COLO668 (cell line): Measurements from ENCODE around the gene ESF1.
"Not testable (repeated sequence)": the region's sequence is repeated elsewhere in the genome, so short reads cannot be mapped to it uniquely, and the experiment has no call there.

ENCODE experiments used
- DNase-seq: peaks from one replicate; lab custom pipeline; 2025; ENCODE audit not compliant: unreplicated experiment; lab: John Stamatoyannopoulos, UW

The ESF1 gene

DNA sequence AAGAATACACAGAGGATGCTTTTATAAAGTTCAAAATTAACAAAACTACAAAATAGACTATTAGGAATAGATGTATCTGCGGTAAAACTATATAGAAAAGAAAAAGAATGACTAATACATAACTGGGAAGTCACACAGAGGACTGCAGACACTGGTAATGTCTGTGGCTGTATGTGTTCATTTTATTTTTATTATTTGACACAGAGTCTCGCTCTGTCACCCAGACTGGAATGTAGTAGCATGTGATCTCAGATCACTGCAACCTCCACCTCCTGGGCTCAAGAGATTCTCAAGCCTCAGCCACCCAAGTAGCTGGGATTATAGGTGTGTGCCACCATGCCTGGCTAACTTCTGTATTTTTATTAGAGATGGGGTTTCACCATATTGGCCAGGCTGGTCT lies 38.9 kb downstream of the ESF1 start:
- no peak for DNase-seq

DNA sequence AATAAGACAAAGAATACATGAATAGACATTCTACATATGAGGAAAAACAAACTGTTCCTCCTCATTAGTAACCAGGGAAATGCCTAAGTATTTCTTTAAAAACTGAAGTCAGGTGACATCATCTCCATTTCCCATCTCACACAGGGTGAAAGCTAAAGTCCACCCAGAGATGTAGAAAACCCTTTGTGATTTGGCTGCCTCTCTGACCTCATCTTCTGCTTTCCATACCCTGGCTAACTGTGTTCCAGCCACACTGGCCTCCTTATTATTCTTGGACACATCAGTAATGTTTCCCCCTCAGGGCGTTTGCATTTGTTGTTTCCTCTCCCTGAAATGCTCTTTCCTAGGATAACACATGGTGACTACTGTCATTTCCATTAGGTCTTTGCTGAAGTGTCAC lies 40.4 kb downstream of the ESF1 start:
- no peak for DNase-seq

DNA sequence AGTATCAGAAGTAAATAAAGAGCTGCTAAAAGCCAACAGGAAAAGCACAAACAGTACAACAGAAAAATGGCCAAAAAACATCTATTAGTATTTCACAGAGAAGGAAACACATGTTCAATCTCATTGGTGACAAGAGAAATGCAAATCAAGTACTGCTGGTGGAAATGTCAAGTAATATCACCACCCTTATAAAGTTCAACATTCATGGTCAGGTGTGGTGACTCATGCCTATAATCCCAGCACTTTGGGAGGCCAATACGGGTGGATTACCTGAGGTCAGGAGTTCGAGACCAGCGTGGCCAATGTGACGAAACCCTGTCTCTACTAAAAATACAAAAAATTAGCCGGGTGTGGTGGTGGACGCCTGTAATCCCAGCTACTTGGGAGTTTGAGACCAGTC lies 42.8 kb downstream of the ESF1 start:
- DNase-seq: no peak

DNA sequence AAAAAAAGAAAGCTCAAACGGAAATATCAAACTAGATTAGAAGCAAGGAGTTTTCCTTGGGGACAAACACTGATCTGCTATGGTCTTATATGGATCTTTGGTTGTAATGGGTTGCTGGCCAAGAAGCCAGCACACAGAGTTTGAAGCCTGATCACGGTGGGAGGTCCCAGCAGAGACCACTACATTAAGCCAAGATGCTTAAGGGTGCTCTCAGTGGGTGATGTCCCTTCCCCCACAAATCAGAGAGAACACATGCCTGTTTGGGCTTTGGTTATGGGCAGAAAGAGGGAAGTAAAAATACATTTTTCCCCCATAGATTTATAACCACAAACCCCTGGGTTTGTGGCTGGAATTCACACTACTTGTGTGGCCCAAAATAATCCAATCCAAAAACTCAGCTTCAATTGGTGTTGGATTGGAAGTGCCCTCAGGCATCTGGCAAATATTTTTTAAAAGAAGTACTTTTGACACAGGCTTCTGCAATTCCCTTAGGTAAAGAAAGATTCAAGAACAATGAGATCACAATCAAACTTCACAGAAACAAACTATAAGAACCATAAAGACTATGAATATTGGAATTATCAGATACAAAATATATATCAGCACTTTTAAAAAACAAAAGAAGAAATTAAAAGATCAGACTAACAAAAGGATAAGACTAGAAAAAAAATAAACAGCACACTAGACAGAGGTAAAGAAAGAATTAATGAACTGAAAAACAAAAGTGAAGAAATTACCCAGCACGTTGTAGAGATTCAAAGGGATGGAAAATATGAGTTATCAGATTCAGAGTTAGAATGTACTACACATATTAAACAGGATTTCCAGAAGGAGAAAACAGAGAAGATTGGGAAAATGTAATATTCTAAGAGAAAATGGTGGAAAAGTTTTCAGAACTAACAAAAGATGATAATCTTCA lies 44.7 kb downstream of the ESF1 start:
- DNase-seq: no peak

DNA sequence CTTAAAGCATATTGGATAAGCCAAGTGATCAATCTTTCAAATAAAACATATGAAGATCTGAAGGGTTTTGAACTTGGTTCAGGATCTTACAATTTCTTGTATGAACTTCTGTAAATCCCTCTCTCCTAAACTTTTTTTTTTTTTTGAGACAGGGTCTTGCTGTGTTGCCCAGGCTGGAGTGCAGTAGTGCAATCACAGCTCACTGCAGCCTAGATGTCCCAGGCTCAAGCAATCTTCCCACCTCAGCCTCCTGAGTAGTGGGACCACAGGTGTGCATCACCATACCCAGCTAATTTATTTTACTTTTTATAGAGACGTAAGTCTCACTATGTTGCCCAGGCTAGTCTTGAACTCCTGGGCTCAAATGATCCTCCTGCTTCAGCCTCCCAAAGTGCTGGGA lies 46.5 kb downstream of the ESF1 start:
- DNase-seq: not testable (repeated sequence)

DNA sequence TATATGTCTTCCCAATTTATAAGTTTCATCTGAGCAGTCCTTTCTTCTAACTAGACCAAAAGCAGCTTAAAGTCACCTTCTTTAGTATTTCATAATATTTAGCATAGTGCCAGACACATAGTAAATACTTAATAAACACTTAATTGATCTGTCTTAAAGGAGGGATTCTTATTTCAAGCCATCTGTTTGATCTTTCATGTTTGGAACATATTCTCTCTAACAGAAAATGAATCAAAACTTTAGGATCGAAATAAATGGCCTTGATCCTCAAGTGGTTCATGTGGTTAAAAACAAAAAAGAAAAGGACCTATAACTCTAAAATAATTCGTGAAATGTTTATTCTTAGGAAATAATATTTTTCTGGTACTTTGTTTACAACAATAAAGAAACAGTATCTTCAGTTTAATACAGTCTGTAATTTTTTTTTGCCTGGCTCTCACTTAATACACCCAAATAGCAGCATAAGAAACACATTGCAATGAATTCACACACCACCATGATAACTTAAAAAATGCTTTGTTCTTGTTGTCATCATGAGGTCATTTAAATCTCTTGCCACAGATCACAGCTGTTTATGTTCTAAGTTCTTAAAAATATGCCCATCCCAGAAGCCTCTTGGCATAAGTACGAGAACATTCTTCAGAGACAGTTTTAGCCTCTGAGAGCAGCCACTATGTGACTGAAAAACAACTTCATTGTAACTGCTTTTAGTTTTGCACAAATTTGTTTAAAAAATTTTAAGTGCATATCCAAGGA lies 48.1 kb downstream of the ESF1 start:
- no peak for DNase-seq

DNA sequence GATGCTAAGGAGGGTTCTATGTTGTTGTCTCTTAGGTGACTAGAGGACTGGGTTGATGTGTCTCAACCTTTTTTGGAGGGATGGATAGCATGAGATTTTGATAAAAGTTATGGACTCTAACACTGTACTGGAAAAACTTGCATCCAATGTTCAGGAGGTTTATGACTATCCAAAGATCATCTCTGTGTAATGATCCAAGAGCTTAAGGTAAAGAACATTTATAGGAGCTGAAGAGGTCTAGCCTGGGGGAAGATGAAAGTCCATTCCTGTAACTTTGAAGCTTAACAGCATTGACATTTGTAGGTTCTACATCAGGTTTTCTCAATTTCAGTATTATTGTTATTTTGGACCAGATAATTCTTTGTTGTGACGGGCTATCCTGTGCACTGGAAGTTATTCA lies 48.9 kb downstream of the ESF1 start:
- DNase-seq: no peak

DNA sequence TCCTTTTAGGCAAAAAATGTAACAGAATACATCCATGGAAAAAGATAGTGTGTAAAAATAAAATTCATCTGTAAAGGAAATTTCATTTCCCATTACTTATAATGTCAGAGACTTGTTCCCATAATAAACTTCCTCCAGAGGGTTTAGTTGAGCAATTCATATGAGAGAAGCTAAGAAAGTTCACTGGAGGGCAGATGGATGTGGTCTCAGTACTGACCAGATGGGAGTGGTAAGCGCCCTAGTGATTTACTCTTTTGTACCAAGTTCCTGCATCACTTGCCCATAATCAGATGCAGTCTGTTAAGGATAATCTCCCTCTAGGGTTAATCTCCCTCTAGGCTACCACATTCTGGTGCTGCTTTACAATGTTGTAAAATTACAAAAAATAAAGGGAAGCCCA lies 61.7 kb downstream of the ESF1 start:
- no peak for DNase-seq

DNA sequence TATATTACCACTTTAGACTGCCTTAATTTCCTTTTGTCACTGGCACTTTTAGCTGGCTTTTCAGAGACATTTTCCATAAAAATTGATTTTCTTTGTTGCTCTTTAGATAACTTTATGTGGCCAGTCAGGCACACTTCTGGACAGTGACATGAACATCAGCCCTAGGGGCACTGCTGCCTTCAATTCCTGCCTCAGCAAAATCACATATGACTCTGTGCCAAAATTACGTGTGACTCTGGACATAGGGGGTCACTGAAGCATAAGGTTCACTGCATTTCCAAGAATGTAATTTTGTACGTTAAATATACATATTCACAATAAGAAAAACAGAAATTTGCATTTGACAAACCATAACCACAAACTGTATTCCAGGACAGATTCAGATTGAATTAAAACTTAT lies 66.5 kb downstream of the ESF1 start:
- DNase-seq: no peak

DNA sequence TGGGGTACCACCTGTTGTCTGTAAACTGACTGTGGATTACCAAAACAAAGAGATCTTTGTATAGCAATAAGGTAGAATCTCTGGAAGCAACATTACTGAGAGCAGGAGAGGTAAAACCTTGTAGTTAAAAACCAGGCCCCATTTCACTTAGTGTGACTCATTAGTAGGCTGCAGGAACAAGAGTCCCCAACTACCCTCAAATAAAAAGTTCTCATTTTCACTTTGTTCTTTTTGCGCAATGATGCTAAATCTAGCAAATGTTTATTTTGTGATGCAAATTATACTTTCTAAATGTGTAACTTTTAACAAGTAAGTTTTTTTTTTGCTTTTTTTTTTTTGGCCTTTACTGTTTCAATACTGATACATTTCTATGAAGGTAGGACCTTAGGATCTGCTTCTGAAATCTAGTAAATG lies 67.1 kb downstream of the ESF1 start:
- DNase-seq: no peak

DNA sequence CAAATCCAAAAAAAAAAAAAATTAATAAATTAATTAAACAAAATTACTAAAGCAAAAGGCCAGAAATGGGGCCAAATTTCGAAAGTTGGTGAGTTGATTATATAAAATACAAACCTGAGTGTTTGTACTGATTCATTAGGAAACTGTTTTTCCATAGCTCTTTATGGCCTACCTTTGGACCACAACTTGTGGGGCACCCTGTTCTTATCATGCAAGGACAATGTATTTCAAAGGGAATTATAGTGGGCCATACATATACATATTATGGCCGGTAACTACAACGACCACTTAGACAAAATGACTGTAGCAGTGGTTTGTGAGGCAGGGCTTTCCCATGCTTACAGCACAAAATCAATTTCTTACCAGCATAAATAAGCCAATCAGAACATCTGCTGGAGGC lies 69.5 kb downstream of the ESF1 start:
- no peak for DNase-seq

DNA sequence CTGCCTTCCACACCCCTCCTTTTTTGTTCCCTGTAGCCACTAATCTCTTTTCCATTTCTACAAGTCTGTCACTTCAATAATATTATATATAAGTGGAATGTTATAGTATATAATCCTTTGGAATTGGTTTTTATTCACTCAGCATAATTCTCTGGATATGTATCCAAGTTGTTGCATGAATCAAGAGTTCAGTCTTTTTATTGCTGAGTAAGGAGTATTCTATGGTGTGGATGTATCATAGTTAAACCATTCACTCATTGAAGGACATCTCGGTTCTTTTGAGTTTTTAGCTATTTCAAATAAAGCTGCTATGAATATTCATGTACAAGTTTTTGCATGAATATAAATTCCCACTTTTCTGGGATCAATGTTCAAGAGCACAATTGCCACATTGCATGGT lies 76.5 kb downstream of the ESF1 start:
- DNase-seq: no peak

DNA sequence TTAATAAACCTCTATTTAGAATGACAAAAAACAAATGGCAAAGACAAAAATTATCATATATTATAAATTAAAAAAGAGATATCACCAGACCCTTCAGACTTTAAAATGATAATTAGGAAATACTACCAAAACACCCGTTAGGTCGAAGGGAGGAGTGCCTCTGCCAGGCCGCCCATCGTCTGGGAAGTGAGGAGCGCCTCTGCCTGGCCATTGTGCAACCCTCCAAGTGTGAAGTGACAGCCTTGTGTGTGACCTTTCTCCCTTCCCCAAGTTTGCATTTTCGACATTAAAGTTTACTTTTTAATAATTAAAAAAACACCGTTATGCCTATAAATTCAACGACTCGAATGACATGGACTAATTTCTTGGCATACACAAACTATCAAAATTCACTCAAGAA lies 81.5 kb downstream of the ESF1 start:
- DNase-seq: no peak

DNA sequence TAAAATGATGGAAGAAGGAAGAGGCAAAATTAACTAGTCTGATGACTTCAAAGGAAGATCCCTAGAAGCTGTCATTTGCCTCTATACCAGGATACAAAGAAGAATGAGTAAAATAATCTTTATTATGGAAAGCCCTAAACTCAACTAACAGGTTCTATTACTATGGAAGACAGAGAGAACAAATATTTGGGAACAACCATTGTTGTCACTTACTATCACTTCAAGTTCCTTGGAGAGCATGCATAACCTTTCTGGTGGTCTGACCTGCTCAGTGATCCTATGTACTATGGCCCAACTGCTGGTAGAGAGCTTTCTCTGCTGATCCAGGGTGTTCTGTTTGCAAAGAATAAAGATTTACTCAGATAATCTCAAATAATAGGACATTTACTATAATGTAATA lies 83.2 kb downstream of the ESF1 start:
- no peak for DNase-seq

DNA sequence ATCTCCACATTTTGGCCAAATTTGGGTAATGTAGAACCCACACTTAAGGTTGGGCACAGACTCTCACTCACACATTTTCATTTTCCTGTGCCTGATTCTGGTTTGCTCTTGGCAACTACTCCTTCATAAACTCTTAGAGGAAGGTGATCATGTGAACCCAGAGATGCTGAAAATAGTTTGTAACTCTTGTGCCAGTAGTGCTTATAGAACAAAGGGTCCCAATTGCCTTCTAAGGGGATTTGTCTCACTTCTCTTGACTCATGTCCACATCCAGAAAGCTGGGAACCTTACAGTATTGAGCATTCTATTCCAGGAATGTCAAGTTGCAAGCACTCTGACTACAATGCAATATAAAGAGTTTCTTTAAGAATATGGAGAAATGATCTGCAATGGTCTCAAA lies 84.0 kb downstream of the ESF1 start:
- no peak for DNase-seq

DNA sequence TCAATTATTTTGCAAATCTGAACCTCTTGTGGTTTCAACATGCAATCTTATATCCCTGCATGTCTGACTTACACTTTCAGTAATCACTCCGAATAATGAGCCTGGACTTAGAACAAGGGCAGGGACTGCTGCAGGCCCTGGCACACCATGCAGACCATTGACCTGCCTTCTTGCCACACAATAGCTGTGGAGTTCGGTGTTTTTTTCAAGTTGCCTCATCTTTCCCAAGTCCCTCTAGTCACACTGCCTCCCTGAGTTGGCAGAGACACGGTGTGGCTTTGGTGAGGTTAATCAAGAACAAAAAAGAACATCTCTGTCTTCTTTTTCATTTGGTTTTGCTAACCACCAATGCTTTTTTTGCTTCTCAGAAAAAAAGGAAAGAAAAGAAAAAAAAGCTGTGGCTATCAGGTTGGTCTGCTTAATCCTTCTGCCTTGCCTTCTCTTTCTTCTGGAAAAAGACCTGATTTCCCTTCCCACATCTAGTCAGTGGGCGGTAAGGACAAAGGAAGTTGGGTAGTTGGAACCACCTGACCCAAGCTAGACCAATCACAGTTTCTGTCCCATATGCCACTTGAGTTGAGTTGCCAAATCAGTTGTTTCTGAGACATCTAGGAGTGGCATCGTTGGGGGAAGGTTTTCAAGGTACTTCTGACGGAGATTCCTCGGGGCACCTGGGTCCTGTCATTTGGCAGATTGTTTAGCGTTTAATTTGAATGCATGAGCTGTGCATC lies 90.1 kb downstream of the ESF1 start:
- no peak for DNase-seq

DNA sequence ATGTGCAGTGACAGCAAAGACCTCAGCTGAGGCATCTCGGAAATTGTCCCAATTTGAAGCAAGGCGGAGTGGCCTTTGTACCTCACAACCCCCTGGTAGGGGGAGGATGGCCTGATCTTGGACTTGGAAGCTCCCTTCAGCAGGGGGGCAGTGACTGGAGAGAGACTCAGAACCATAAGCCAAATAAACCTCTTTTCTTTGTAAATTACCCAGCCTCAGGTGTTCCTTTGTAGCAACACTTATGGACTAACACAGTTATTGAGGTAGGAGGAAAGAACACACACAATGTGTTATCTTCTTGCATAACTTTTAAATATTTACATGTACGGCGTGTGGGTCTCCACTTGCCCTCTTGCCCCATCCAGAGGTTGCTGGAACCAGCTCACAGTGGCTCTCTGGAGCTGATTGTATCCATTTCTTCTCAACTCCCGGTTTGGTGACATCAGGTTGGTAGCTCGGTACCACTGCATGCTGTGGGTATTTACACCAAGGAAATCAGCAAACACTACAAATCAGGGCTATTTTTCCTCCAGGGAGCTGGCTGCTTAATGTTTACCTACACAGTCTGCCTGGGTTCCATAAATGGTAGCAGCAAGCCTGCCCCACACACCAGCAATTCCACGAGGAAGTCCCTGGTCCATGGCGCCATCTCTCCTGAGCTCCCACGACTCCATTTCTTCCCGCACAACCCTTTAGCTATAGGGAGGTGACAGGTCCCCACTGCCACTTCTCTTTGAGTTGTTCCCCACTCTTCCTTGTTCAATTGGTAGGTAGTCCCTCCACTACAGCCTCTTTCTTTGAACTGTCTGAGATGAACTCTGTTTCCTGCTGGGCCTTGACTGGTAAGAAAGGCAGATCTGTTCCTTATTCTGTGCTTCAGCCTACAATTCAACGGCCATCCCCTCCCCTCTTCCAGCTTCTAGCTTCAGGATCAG lies 91.7 kb downstream of the ESF1 start:
- DNase-seq: no peak

DNA sequence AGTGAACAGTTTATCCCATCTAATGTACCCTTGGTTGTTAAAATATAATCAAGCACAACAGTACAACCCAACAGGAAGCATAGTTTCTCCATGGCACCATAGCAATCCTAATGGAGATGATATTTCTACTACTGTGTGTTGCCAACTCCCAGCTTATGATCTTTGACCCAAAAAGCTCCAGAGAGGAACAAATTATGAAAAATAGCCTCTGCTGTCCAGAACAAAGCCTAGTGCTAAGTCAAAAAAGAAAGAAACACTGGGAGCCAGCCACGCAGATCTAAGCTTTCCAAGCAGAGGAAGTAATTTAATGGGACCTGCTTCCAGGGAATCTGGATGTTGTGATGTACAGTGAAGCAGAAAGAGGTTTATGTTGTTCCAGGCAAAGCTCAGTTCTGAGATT lies 93.8 kb downstream of the ESF1 start:
- no peak for DNase-seq

DNA sequence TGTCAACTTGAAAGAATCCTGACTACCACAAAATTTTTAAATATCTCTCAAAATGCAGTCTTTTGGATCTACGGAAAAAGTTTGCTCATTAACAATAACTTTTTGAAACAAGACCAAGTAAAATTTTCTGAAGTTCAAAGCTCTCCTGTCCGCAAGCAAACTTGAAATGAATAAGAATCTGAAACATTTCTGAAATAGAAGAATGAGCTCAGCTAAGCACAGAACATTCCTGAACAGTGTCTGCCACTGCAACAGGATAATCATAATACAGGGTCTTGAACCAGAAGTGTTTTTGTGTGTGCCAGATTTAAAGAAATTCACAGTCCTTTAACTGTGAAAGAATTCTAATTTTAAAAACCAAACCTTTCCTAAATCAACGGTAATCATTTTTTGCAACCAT lies 96.9 kb downstream of the ESF1 start:
- no peak for DNase-seq

DNA sequence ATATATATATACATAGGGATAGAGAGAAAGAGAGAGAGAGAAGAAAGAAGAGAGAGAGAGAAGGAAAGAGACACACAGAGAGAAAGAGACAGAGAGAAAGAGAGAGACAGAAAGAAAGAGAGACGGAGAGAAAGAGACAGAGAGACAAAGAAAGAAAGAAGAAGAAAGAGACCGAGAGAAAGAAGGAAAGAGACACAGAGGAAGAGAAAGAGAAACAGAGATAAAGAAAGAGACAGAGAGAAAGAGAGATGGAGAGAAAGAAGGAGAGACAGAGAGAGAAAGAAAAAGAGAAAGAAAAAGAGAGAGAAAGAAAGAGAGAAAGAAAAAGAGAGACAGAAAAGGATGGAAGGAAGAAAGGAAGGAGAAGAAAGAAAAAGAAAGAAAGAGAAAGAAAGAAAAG lies 99.1 kb downstream of the ESF1 start:
- DNase-seq: no peak
